DMS 273 (cell line): Measurements from ENCODE around the gene VMO1.
A peak's percentile ranks its signal among the peaks of the same experiment; 100 is the strongest.

ENCODE experiments used
- DNase-seq: peaks from one replicate; lab custom pipeline; 2025; ENCODE audit not compliant: unreplicated experiment; lab: John Stamatoyannopoulos, UW

Gene VMO1

DNA sequence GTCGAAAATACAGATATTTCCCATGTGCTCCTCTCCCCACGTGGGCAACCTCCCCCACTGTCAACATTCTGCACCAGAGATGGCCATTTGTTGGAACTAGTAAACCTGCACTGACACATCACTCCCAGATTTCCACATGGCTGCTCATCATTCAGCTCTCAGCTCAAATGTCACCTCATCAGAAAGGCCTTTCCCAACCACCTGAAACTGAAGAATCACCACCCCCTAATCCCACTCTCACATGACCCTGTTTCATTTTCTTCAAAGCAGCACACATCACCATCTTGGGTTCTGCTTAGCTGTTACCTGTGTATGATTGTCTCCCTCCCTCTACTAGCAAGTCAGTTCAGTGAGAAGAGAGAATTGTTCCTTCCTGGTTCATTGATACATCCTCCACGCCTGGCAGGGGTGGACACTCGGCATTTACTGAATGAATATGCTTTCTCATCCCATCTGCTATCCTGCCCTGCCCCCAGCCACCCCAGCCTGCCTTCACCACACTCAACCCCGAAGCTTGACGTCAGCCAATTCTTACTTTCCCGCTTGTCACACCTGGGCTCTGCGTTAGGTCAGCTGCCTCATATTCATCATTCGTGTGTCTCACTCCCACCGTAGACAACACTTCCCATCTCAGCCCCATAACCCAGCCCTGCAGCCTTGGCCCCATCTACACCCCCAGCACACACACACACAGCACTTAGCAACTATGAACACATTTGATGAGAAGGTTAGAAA lies 14.5 kb upstream of the VMO1 start:
- no peak for DNase-seq

DNA sequence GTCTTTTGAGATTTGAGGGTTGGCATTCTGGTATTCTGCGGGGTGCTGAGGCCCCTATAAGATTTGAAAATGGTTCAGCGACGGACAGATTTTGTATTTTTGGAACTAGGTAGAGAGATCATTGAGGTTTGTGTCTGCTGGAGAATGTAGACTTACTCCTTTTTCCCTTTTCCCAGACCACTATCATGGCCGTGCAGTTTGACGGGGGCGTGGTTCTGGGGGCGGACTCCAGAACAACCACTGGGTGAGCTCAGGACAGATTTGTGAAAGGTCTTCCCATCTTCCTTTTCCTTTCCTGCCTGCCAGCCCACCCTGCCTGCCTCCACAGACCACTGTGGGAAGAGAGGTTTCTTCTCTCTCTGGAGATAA lies 10.4 kb upstream of the VMO1 start:
- peak; percentile 63 for DNase-seq

DNA sequence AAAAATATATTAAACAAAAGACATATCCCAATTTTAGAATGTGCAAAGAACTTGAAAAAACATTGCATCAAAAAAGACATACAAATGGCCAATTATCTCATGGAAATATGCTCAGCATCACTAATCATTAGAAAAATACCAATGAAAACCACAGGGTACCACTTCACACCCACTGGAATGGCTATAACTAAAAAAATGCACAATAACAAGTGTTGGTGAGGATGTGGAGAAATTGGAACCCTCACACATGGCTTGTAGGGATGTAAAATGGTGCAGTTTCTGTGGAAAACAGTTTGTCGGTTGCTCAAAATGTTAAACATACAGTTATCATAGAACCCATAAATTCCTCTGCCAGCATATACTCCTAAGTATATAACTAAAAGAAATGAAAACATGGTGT lies 9.0 kb upstream of the VMO1 start:
- DNase-seq, result no peak

DNA sequence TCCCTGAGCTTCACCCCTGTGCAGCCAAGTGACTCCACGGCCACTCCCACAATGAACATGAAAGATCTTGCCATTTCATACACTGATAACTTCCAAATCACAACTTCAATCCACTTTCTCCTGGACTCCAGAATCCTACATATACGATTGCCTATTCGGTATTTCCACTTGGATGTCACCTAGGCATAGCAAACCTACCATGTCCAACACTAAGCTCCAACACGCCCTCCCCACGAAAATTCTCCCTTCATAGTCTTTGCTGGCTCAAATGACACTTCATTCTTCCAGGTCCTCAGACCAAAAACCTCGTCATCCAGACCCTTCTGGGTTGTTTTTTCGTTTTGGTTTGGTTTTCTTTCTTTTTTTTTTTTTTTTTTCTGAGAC lies 4.5 kb upstream of the VMO1 start:
- DNase-seq, result no peak

DNA sequence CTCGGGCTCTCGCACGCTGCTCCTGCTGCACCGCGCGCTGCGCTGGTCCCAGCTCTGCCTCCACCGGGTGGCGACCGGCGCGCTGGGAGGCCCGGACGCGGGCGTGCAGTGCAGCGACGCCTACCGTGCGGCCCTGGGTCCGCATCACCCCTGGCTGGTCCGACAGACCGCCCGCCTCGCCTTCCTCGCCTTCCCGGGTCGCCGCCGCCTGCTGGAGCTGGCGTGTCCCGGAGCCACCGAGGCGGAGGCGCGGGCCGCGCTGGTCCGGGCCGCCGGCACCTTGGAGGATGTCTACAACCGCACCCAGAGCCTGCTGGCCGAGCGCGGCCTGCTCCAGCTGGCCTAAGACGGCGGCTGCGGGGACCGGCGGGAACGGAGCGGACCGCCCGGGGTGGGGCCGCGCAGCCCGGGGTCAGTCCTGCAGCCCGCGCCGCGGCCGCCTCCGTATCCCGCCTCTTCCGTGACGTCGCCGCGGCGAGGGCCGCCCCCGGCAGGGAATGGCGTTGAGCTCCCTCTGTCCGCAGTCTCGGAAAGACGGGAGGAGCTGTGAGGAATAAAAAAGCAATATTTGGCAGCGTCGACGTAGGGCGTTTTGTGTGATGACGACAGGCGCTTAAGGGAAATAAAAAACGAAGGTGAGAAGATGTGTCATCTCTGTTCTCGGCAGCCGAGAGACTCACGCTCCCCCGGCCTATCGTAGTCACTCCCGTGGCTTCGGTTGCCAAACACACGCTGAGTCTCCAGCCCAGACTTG lies 4.0 kb upstream of the VMO1 start:
- peak; percentile 86 for DNase-seq

DNA sequence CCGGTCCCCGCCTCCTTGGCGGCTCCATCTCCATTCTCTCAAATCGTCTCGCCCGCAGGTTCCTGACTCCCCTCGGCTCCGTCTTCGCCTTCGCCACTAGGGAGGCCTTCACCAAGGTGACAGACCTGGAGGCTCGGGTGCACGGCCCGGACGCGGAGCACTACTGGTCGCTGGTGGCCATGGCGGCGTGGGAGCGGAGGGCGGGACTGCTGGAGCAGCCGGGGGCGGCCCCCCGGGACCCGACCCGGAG lies 3.5 kb upstream of the VMO1 start:
- no peak for DNase-seq

DNA sequence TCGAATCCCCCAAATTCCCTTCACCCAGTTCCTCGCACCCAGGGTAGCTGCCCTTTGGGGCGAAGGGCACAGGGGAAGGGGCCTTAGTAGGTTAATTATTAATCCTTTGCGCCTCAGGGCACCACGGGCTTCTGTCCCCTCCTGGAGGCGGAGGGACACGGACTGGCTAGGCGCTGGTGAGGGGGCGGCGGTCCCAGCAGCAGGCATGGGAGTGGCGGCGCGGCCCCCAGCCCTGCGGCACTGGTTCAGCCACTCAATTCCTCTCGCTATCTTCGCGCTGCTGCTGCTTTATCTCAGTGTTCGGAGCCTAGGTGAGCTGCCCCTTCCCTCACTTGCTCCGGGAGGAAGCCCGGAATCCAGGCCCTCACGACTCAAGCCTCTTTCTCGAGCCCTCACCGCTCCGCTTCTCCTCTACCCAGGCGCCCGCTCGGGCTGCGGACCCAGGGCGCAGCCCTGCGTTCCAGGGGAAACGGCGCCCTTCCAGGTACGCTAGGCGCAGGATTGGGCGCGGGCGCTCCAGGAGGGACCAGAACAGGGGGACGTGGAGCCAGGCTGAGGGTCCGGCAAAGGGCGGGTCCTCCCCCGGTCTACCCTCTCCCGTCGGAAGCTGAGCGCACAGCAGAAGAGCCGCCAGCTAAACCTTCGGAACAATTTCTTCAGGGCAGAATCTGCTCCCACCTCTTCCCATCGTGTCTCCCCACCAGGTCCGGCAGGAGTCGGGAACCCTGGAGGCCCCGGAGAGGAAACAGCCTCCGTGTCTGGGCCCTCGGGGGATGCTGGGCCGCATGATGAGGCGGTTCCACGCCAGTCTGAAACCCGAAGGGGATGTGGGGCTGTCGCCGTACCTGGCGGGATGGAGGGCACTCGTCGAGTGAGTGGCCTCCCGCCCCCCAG lies 2.9 kb upstream of the VMO1 start, which contains the start of gene GLTPD2:
Gene GLTPD2, plus strand, starts transcription at position 158 of the 894 bp plus-strand sequence. Its CDS starts 48 bp downstream, at position 206.
- no peak for DNase-seq

DNA sequence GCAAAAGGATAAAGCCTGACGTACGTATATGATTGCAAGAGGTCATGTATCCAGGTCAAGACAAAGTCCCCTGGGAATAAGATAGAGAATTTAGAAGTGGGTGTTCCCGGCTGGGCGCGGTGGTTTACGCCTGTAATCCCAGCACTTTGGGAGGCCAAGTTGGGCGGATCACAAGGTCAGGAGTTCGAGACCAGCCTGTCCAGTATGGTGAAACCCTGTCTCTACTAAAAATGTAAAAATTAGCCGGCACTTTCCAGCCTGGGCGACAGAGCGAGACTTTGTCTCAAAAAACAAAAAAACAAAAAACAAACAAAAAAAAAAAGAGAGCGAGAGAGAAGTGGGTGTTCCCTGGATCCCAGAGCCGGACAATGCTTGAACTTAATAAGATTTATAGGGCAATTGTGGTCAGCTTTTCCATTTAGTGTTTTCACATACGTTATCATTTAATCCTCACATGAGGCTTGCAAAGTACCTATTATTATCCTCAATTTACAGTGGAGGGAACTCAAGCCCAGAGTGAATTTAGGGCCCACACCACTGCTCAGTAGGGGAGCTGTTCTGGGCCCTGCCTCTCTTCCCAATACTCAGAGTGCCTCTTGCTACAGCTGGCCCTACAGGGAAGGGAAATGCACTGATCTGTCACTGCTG lies 2.1 kb upstream of the VMO1 start:
- DNase-seq, result no peak

DNA sequence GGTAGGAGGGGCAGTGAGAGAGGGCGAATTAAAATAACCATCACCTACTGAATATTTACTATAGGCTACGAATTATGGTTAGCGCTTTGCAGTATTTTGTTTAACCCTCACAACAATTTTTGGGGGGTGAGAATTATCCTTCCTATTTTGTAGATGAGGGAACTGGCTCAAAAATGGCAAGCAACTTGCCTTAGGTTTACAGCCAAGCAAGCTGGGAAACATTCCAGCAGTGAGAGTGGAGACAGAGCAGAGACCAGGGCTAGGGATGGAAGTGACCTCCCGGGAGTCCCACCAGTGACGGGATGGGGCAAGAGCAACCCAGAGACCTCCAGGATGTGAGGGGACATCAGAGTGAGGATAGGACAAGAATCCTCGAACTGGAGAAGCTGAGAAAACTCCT lies 352 bp upstream of the VMO1 start:
- DNase-seq, result no peak

DNA sequence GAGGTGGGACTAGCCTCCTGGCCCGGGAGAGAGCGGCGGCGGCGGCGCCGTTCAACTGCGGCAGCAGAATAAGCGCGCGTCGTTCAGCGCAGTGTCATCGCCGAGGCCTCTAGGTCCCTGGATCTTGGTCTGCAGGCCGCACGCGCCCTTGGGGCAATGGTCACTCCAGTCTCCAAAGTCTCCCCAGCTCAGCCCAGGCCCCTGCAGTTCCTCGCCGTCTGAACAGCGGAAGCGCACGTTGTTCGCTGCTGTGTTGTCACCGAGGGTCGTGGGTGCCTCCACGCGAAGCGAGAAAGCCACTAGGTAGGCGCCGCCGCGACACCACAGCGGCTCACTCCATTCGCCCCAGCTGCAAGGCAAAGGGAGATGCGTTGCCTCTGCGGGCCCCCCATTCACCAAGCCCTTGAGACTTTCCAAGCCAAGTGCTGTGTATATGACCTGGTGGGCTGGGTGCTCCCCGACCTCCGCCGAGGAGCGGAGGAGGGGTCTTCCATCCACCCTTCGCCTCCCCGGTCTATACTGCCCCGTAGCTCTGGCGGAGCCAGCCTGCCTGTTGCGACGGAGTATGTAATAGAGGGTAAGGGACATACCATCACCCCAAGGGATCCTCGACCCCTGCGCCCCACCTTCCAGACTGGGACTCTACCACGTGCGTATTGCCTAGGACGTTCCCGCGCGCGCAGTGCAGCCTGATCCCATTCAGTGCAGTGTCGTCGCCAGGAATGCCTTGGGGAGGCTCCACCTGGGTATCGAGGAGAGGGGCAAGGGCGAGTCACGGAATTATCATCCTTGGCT lies 656 bp downstream of the VMO1 start:
- no peak for DNase-seq

DNA sequence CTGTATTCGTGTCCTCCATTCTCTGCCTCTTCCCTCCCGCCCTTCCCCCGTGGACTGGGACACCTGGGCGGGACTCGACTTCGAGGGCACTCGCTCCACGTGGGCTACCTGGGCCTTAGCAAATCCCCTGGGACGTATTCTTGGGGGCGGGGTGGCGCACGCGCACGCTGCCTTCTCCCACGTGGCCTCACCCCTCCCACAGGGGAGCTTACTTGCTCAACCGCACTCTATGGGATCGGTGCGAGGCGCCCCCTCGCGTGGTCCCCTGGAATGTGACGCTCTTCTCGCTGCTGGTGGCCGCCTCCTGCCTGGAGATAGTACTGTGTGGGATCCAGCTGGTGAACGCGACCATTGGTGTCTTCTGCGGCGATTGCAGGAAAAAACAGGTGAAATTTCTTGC lies 3.5 kb downstream of the VMO1 start:
- DNase-seq, result no peak

DNA sequence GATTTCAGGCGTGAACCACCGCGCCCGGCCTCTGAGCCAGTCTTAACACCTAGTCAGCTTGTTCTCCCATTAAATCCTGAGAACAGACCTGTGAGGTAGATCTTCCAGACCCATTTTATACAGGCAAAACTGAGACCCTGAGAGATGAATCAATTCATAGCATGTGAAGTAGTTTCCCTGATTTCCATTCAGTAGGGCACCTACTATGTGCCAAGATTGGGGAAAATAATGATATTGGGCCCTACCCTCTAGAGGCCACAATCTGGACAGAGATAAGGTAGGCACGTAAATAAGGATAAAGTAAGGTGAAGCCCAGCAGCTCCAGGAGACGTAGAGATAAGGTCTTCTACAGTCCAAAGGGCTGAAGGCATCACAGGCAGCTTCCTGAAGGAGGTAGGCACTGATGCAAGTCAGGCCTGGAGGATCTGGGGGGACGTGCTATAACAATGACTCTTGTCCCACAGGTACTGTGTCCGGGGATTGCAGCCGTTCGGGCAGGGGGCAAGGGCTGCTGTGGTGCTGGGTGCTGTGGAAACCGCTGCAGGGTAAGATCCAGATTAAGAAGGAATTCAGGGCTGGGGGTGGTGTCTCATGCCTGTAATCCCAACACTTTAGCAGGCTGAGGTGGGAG lies 5.7 kb downstream of the VMO1 start:
- DNase-seq, result no peak

DNA sequence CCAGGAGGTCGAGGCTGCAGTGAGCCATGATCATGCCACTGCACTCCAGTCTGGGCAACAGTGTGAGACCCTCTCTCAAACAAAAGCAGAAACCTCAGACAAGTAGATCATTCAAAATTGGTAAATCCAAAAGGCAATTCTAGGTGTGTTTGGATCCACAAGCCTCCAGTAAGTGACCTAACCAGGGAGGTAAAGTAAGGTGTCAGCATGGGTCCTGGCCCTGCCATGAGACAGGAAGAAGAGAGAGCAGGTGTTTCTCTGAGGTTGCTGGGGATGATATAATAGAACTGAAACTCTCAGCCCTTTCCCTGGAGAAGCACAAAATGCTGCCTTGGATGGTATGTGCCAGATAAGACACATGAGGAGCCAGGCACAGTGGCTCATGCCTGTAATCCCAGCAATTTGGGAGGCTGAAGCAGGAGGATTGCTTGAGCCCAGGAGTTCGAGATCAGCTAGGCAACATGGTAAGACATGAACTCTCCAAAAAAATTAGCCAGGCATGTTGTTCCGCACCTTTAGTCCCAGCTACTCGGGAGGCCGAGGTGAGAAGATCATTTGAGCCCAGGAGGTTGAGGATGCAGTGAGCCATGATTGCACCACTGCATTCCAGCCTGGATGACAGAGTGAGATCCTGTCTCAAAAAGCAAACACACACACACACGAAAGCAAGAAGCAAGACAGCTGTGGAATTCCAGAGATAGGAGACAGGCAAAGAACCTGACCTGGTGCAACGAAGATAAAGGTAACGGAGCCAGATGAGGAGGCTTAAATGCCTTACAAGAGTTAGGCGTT lies 8.0 kb downstream of the VMO1 start:
- DNase-seq, result no peak

DNA sequence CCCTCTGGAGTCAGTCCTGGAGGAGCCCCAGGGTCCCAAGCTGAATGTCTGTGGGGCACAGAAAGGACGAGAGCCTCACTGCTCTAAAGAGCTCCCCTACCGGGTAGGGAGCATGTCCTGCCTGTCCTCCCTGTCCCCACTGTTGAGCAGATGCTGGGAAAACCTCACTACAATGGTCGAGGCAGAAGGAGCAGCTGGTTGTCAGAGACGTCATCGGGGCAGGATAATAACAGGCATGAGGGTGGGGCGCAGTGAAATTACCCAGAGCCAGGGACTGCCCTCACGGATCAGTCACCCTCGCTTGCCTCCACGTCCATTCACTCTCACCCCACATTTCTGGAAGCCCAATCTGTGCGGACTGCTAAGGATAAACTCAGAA lies 13.9 kb downstream of the VMO1 start:
- DNase-seq, result peak; percentile 80

DNA sequence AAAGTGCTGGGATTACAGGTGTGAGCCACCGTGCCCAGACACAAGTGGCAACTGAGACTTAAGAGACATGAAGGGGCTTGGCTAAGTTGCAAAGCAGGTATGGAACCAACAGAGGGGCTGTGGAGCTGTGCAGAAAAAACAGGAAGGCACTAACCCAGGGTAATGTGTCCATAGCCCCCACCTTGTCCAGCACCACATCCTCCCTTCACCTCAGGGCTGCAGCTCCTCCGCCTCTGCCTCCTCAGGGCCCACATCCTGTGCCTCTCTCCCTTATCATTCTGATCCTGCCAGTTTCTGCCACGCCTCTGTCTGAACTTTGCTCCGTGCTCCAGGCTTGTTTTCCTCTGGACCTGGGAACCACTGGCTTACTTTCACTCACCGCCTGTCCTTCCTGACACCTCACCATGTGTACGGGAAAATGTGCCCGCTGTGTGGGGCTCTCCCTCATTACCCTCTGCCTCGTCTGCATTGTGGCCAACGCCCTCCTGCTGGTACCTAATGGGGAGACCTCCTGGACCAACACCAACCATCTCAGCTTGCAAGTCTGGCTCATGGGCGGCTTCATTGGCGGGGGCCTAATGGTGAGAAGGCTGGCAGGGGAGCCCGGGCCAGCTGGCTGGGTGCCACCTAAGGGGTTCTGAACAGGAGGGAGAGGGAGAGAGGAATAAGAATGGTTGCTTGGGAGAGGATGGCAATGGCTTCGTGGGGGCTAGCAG lies 14.5 kb downstream of the VMO1 start, which contains the start of gene TM4SF5:
Gene TM4SF5, plus strand, starts transcription at position 368 of the 716 bp plus-strand sequence. Its CDS starts 37 bp downstream, at position 405.
- peak; percentile 86 for DNase-seq

DNA sequence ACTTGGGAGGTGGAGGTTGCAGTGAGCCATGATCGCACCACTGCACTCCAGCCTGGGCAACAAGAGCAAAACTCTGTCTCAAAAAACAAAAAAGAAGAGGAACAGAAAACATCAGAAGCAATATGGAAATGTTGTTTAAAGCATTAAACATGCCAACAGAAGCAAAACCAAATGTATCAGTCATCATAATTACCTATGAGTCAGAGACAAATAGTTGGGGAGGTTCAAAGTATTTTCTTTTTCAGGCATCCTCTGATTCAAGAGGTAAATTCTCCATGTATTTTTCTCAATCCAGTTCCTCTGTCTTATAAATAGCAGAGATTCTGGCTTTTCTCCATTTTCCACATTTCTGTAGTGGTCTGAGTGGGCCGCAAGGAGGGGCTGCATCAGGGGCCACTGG lies 16.5 kb downstream of the VMO1 start:
- DNase-seq, result no peak

DNA sequence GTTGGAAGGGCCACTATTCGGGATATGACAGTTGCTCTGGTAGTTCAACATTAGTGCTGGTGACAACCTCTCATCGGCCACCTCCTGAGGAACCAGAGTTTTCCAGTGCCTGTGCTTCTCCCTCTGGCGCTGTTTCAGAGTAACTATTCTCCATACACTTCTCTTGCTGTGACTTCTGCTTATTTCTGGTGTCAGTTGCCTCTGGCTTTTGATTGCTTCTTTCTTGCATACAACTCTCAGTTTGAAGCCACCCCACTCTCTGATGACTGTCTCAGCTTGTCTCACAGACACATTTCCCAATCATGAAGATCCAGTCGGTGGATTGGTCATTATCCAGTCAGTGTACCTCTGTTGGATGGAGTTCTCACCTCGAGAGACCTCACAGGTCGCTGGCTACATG lies 17.9 kb downstream of the VMO1 start:
- DNase-seq, result no peak

DNA sequence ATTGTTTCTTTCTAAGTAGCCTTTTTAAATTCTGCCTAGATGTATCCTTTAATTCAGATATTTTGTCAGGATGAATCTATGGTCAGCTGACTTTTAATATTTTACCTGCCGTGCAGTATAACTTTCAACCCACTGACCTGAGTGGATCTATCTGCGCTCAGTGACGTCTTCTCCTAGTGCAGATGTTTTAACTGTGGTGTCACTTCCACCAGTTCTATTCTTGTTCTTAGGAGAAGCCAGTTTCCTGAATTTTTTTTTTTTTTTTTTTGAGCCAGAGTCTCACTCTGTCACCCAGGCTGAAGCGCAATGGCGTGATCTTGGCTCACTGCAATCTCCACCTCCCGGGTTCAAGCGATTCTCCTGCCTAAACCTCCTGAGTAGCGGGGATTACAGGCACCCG lies 19.4 kb downstream of the VMO1 start:
- DNase-seq, result no peak

DNA sequence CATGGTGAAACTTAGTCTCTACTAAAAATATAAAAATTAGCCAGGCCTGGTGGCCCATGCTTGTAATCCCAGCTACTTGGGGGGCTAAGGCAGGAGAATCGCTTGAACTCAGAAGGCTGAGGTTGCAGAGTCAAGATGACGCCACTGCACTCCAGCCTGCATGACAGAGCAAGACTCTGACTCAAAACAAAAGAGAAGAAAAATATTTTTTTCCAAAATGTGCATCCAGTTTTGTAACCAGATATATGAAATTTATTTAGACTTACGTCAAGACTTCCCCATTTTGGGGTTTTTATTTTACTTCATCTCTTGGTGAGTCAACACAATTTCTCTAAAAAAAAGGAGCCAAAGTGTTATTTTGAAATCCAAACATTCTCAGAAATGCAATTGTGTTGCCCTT lies 20.0 kb downstream of the VMO1 start:
- no peak for DNase-seq
